Sigmoid colon (tissue), 3 donors: Measurements from ENCODE around the gene MORN5.

Experiments
- CTCF ChIP-seq, 4 experiments: fragments of 450-650 bp in 3 of 4; fragments of 200-600 bp in 1 of 4; IDR thresholded peaks; one replicate each; pipeline ENCODE4 v1.5.1; 2016 to 2019; ENCODE audit warnings: antibody characterized with exemption in 4 of 4, mild to moderate bottlenecking in 3 of 4, moderate library complexity in 2 of 4
- POLR2A ChIP-seq, 2 donors: fragments of 450-650 bp; IDR thresholded peaks; one replicate each; pipeline ENCODE4 v1.6.1; 2016; ENCODE audit warnings: antibody characterized with exemption in 2 of 2, mild to moderate bottlenecking in 2 of 2, moderate library complexity in 2 of 2

DNA sequence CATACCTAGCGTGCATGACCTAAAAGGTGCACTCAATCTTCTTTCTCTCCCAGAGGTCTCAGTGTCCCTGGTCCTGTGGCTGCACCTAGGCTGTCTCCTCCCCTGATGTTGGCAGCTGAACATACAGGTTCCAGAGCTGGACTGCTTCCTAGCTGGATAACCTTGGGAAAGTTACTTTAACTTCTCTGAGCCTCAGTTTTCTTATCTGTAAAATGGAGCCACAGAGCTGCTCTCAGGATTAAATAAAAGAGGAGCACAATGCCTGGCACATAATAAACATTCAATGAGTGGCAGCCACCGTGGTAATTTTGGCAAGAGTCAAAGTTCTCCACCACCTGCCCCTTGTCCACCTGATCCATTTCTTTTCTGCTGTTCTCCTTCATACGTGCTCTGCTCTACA is 14.0 kb downstream of the MORN5 start:
- TF ChIP-seq CTCF (IDR thresholded peaks at IDR 0.05) (no peak), POLR2A (IDR thresholded peaks at IDR 0.05) (no peak)
